HG03378 (cell line): Measurements from ENCODE around the gene SCML1.
"Not testable (repeated sequence)": the region's sequence is repeated elsewhere in the genome, so short reads cannot be mapped to it uniquely, and the experiment has no call there.

Source experiments
- ATAC-seq: cut with Tn5 transposase; IDR thresholded peaks from one replicate; pipeline ENCODE4 v1.9.1; 2021; ENCODE audit warnings: mild to moderate bottlenecking, moderate library complexity; ENCODE audit not compliant: unreplicated experiment

SCML1 gene

DNA sequence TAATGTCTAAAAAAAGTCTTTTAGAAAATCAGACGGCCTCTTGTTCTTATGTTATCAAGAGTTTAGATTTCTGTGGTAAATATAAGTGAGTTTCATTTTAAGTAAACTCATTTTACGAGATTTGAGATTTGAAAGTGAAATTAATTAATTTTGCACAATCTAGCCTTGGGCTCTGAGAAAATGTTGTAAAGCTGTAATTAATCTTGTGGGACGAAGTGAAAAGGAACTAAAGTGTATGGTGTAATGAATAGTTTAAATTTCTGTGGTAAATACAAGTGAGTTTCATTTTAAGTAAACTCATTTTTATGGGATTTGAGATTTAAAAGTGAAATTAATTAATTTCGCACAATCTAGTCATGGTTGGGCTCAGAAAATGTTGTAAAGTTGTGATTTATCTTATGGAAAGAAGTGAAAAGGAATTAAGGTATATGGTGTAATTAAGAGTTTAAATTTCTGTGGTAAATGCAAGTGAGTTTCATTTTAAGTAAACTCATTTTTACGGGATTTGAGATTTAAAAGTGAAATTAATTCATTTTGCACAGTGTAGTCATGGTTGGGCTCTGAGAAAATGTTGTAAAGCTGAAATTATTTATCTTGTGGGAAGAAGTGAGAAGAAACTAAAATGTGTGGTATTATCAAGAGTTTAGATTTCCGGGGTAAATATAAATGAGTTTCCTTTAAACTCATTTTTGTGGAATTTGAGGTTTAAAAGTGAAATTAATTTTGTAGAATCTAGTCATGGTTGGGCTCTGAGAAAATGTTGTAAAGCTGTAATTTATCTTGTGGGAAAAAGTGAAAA, 1.6 kb downstream of the SCML1 start:
- no peak for ATAC-seq

DNA sequence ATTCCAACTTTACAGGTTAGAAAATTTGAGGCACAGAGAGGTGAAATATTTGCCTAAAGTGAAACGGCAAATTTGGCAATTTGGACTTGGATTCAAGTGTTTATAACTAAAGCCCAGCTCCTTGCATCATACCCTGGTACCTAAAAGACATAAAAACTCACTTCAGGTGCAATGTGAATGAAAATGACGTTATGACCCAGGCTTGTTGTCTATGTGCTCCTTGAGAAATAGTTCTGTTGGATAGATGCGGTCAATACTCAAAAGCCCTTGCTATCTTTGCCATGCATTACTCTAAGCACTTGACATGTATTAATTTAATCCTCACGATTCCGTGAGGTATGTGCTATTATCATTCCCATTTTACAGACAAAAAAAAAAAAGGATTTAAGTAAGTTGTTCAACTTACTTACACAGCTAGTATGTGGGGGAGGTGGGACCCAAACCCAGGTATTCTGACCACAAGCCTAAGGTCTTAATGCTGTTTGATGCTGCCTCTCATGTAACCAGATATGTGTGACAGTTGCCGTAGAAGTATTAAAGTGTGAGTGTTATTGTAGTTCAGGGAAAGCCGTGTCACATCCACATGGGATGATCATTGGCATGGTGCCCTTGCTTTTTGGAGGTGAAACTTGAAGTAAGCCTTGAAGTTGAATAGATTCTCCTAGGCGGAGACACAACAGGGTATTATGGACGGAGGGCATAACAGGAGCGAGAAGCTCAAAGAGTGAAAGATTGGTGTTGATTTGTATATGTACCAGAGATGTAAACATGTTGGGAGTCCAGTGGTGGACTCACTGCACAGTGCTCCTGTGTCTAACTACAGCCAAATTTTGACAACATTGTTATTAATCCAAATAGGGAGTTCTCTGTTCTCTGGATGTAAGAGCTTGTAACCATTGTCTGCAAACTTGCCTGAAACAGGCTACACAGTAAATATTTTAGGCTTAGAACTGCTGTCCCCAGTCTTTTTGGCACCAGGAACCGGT, 3.1 kb downstream of the SCML1 start:
- ATAC-seq = no peak

DNA sequence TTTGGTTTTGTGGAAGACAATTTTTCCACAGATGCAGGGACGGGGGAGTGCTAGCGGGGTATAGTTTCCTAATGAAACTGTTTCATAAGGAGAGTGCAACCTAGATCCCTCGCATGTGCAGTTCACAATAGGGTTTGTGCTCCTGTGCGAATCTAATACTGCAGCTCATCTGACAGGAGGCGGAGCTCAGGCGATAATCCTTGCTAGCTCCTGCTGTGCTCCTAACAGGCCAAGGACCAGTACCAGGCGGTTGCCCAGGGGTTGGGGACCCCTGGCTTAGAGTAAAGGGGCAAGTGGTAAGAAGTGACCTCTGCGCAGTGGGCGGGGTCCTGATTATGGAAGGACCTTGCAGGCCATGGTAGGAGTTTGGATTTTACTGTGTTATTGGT, 3.8 kb downstream of the SCML1 start:
- no peak for ATAC-seq

DNA sequence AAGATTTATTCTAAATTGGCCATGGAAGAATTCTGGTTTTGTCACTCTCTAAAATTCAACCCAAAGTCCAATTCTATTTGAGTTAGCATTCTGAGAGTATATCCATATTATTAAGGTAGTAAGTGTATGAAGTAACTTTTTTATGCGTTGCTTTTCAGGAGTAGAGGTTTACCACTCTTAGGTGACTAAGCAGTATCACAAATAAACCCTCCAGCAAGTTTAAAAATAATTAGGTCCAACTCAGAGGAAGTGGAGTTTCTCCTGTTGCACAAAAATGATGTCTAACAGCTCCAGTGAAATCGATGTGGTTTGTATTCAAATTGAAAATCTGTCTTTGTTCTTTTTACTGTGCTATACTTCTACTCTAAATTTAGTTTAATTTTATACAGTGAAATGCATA, 6.6 kb downstream of the SCML1 start:
- ATAC-seq = no peak

DNA sequence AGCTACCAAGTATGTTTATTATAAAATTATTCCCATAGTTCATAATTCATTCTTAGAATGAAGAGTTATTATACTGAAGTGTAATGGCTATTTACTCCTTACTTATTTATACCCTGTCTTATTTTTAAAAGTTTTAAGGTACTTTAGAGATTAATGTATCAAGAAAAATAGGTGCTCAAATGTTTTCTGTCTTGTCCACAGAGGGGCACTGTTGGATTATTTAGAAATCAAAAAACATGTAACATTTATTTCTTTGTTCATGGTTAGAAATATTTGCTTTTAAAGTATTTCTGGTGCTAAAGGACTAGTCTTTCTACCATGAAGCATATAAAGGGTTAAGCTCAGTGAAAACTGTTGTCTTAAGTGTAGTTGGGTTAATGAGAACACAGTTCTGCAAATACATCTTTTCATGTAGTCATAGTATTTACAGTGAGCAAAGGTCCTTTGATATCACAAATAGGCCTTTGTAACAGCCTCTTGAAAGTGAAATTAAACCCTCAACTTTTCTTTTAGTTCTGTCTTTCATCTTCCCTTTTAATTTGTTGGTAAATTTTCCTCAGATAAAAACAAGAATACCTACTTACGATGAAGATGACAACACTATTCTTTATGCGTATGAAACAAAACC, 7.7 kb downstream of the SCML1 start:
- ATAC-seq = no peak

DNA sequence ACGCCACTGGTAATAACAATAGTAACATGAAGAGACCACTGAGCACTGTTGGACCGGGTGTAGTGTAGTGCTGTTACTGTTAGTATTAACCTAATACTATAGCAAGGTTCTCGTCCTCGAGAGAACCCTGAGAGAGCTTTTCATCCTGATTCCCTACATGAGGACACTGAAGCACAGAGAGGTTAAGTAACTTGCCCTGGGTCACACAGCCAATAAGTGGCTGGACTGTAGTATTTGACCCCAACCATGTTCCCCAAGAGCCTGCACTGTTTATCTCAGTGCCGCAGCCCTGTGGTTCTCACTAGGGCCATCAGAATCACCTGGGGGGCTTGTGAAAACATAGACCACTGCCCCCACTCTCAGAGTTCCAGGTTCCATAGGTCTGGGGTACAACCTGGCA, 10.4 kb downstream of the SCML1 start:
- no peak for ATAC-seq

DNA sequence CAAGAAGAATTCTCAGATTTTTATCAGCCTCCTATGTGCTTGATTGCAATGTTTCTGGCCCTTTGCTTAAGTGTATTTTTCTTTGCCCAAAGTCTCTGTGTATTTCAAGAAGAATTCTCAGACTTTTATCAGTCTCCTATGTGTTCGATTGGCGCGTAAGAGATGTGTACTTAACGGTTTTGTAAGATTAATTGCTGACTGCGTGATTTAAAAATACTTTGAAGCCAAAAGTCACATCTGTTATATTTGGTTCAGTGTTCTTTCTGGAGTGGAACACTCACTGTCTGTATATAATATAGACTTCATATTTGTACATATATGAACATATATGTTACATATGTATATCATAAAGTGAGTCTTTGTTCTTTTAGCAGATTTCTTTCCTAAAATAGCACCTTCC, 11.4 kb downstream of the SCML1 start:
- ATAC-seq = no peak

DNA sequence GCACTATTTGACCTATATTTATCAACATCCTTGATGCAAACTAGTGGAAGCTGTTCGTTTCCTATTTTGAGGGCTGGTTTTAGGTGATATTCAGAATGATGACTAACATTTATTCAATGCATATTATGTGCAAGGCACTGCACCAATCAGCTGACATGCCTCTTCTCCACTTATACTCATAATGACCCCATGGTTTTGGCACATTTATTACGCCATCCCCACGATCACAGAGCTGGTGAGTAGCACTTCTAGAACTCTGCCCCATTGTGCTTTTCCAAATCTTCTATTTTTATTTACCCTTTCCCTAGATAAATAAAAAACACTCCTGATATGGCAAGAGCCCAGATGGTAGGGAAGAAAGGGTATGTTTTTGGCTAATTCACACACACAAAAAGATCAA, 13.1 kb downstream of the SCML1 start:
- no peak for ATAC-seq

DNA sequence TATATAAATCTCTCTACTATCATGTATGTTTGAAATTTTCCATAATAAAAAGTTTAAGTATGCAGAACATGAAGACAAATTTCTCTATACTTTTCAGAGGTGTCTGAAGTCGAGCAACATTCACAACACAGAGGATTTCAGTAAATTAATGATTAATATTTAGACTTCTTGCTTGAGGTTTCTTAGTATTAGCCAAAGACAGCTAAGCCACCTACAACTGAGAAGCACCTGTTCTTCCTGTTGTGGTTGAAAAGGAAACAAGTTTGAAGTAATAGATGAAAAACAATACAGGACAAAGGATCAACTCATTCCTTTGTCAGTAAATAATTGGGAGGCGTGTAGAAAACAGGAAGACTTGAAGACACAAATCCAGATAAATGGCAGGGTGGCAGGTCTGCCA, 21.1 kb downstream of the SCML1 start:
- ATAC-seq = peak; percentile 92

DNA sequence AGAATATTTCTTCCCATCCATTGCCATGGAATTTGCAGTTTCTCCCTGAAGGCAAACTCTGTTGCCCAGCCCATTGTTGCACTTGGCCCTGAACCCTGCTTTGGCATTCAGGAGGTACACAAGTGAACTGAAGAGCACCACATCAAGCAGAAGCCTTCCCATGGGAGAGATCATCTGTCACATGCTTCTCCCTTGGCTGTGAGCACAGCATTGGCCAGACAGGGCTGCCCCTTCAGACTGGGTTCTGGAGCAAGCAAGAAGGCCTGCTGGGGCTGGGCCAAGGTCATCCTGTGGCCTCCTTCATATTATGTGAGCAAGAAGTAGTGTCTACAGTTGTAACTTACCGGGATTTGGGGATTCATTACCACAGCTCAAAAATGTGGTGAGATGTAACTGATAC, 22.7 kb downstream of the SCML1 start:
- no peak for ATAC-seq

DNA sequence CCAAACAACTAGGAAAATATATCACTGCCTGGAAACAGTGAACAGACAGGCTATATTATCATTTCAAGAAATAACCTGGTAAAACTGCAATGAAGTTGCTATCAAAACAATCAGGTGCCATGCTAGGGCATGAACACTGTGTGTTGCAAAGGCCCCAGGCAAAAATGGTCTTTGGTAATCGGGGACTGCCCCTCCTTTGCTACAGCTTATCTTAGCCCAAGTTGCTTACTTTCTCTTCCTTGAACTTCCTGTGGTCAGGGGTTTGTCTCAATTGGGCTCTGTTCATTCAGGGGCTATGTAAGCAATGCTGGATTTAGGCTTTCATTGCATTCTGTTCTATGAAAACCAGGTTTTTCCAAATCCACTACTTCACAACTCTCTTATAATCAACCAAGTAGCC, 30.4 kb downstream of the SCML1 start:
- no peak for ATAC-seq

DNA sequence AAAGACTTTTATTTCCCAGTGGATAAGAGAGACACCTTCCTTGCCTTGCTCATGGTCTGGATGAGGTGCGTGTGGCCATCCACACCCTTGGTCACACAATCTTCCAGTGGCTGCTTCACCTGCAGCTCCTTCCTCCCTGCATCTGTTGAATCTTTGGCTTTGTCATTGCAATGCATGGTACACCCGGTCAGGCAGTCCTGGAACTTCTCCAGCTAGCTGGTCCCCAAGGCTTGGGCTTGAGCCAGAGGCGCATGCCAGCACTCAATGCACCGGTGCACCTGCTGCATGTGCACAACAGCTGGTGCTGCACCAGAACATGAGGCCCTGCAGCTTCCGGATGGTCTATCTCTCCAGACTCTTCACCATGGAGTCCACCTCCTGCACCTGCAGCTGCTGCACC, 31.7 kb downstream of the SCML1 start:
- ATAC-seq = no peak

DNA sequence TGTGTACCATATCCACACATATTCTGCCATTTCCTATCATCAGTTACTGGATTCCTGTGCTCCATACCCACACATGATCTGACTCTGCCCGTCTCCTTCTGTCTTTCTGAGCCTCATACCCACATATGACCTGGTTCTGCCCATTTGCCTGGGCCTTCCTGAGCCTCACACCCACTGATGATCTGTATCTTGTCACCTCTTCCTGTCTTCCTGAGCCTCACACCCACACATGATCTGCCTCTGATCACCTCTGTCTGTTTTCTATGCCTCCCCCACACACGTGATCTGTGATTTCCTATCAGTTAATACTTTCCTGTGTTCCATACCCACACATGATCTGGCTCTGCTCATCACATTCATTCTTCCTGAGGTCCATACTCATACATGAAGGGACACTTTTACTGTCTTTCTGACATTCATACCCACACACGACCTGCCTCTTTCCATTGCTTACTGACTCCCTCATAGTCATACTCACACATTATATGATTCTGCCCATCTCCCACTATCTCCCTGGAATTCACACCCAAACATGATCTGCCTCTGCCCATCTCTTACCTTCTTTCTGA, 32.5 kb downstream of the SCML1 start:
- no peak for ATAC-seq

DNA sequence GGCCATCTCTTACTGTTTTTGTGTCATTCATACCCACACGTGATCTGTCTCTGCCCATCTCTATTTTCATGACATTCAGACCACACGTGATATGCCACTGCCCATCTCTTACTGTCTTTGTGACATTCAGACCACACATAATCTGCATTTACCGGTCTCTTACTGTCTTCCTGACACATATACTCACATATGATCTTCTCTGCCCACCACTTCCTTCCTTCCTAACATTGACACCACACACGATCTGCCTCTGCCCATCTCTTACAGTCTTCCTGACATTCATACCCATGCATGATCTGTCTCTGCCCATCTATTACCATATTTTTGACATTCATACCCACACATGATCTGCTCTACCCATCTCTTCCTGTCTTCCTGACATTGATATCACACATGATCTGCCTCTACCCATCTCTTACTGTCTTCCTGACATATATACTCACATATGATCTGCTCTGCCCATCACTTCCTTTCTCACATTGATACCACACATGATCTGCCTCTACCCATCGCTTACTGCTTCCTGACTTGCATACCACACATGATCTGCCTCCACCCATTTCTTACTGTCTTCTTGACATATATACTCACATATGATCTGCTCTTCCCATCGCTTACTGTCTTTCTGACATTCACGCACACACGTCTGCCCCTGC, 36.1 kb downstream of the SCML1 start:
- ATAC-seq = no peak

DNA sequence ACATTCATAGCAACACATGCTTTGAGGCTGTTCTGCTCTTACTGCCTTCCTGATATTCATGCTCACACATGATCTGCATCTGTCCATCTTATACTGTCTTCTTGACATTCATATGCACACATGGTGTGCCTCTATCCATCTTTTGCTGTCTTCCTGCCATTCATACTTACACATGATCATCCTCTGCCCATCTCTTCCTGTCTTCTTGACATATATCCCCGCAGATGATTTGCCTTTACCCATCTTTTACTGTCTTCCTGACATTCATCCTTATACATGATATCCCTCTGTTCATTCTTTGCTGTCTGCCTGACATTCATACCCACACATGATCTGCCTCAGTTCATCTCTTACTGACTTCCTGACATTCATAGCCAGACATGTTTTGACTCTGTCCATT, 36.8 kb downstream of the SCML1 start:
- no peak for ATAC-seq

DNA sequence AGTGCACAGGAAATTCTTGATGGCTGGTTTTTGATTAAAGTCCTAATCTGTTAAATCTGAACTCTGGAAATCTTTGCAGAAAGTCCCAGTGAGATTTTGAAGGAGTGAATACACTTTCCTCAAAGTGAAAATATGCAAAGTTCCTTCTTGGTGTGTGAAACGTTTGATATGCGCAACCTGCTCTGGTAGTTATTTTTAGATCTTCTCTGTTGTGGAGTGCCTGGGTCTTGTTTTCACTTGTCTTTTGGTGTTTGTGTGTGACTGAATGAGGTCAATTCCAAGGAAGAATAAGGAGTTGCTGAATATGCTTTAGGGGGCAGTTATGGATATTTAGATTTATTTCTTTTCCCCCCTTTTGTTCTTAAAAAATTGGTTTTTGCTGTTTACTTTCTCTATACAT, 41.7 kb downstream of the SCML1 start:
- no peak for ATAC-seq

DNA sequence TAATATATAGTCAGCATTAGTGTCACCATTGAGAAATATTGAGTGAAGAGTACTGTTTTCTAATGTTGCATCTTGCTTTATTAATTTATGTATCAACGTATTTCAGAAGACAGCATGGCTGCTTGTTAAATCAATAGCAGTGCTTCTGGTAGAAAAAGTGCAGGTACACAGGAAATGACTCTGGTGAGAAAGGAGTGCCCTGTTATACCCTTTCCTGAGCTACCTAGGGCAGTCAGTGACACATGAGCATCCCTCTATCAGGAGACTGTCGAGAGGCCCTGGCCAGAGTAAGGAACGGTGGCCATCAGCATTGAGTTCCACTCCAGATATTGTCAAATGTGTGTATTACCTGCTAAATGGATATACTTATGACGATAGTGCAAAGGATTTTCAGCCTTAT, 42.1 kb downstream of the SCML1 start:
- no peak for ATAC-seq

DNA sequence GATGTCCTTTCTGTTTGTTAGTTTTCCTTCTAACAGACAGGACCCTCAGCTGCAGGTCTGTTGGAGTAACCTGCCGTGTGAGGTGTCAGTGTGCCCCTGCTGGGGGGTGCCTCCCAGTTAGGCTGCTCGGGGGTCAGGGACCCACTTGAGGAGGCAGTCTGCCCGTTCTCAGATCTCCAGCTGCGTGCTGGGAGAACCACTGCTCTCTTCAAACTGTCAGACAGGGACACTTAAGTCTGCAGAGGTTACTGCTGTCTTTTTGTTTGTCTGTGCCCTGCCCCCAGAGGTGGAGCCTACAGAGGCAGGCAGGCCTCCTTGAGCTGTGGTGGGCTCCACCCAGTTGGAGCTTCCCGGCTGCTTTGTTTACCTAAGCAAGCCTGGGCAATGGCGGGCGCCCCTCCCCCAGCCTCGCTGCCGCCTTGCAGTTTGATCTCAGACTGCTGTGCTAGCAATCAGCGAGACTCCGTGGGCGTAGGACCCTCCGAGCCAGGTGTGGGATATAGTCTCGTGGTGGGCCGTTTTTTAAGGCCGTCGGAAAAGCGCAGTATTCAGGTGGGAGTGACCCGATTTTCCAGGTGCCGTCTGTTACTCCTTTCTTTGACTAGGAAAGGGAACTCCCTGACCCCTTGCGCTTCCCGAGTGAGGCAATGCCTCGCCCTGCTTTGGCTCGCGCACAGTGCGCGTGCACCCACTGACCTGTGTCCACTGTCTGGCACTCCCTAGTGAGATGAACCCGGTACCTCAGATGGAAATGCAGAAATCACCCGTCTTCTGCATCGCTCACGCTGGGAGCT, 49.5 kb downstream of the SCML1 start:
- not testable (repeated sequence) for ATAC-seq

DNA sequence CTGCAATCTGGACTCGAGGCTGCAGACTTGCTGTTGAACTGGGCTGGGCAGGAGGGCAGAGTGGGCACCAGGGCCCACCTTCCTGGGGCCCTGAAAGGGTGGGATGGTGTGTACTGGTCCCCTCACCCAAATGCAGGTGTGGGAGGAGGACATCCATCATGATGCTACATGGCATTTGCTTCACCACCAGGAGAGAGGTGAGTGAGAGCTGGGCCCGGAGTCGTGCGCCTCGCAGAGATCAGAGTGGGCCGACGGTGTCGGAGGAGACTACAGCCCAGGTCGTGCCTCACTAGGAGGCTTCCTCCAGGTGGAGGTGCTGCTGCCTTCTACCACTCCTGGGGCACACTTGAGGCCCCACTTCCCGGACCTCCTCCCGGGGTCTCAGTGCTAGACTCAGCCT, 50.3 kb downstream of the SCML1 start:
- ATAC-seq = no peak

DNA sequence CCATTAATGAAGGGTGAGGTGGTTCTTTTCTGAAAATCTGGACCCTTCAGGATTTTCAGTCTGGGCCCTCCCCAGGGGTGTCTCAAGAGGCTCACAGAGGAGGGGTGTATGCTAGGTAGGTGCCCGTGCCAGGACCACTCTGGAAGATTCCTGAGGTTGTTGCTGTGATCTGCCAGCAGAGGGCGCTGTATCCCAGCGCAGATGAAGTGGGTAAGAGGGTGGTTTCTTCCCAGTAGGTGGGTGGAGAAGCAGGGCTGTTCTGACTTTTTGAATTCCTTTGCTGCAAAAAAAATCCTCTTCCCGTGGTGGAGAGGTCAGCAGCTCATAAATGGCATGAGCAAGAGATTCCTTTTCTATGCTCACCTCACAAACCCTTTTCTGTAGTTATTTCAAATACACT, 51.1 kb downstream of the SCML1 start:
- ATAC-seq = no peak
